ENCODE measurements around the gene CHIA.
"Not testable (repeated sequence)": the region's sequence is repeated elsewhere in the genome, so short reads cannot be mapped to it uniquely, and the experiment has no call there.

The CHIA gene

DNA sequence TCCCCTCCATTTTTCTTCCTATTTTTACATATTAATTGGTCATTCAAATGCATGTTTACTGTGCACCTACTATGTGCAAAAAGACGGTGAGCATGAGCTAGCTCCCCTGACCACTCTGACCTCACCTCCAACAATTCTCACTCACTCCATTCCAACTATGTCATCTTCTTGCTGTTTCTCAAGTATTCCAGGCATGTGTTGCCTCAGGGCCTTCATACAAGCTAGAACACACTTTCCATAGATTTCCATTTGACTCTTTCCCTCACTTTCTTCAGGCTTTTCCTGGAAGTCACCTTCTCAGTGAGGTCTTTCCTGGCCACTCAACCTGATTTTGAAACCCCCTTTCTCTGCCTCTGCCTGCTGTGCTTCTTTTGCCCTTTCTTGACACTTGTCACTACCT, 32.6 kb downstream of the CHIA start:
- DNase-seq (ENCODE audit: extremely low spot score), result no peak
- CTCF ChIA-PET, result no interaction called here

DNA sequence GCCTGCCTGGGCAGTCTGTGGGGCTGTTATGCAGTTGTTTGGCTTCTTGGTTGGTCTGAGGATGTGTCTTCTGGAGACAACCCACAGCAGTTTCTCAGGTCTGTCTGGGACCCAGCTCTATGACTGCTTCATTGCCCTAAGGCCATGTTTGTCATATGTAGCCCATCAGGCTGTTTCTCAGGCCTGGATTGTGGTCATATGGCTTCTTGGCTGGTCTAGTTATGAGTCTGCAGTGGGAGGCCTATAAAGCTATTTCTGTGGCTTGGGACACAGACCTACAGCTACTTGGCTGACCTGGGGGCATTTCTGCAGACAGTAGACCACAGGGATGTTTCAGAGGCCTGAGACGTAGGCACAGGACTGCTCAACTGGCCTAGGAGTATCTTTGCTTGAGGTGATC, 41.5 kb downstream of the CHIA start:
- ChIA-PET CTCF (no interaction called here), POLR2A (no interaction called here)
- TF ChIP-seq FOXA1 (IDR thresholded peaks at IDR 0.05), result no peak
- no peak for TF ChIP-seq TARDBP (IDR thresholded peaks at IDR 0.05)
- no peak for TF ChIP-seq CTBP1 (IDR thresholded peaks at IDR 0.05; ENCODE audit: borderline replicate concordance)
- TF ChIP-seq SUZ12 (IDR thresholded peaks at IDR 0.05), result no peak
- no peak for TF ChIP-seq L3MBTL2 (conservative IDR thresholded peaks at IDR 0.05)
- no peak for TF ChIP-seq ARNT (IDR thresholded peaks at IDR 0.05)
- TF ChIP-seq FOXK2 (IDR thresholded peaks at IDR 0.05), result no peak
- TF ChIP-seq FOXM1 (IDR thresholded peaks at IDR 0.05; ENCODE audit: borderline replicate concordance), result no peak
- no peak for DNase-seq (ENCODE audit: extremely low spot score)

More for the DNA sequence above, 32.6 kb downstream of the CHIA start:
- TF ChIP-seq, protein P1, sequence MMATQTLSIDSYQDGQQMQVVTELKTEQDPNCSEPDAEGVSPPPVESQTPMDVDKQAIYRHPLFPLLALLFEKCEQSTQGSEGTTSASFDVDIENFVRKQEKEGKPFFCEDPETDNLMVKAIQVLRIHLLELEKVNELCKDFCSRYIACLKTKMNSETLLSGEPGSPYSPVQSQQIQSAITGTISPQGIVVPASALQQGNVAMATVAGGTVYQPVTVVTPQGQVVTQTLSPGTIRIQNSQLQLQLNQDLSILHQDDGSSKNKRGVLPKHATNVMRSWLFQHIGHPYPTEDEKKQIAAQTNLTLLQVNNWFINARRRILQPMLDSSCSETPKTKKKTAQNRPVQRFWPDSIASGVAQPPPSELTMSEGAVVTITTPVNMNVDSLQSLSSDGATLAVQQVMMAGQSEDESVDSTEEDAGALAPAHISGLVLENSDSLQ (IDR thresholded peaks at IDR 0.05), result no peak
- TF ChIP-seq FOXM1 (IDR thresholded peaks at IDR 0.05; ENCODE audit: borderline replicate concordance) (no peak), NFRKB (IDR thresholded peaks at IDR 0.05) (no peak), ARNT (IDR thresholded peaks at IDR 0.05) (no peak), HDGF (IDR thresholded peaks at IDR 0.05; ENCODE audit: borderline replicate concordance) (no peak), FOXA1 (IDR thresholded peaks at IDR 0.05) (no peak), ELF4 (IDR thresholded peaks at IDR 0.05) (no peak), CTBP1 (IDR thresholded peaks at IDR 0.05; ENCODE audit: borderline replicate concordance) (no peak), TARDBP (IDR thresholded peaks at IDR 0.05) (no peak), SP1 (IDR thresholded peaks at IDR 0.05) (no peak), BHLHE40 (IDR thresholded peaks at IDR 0.05; ENCODE audit: borderline replicate concordance) (no peak), FOXK2 (IDR thresholded peaks at IDR 0.05) (no peak), SUZ12 (IDR thresholded peaks at IDR 0.05) (no peak), LEF1 (IDR thresholded peaks at IDR 0.05; ENCODE audit: borderline replicate concordance) (no peak)
- POLR2A ChIA-PET, result no interaction called here

DNA sequence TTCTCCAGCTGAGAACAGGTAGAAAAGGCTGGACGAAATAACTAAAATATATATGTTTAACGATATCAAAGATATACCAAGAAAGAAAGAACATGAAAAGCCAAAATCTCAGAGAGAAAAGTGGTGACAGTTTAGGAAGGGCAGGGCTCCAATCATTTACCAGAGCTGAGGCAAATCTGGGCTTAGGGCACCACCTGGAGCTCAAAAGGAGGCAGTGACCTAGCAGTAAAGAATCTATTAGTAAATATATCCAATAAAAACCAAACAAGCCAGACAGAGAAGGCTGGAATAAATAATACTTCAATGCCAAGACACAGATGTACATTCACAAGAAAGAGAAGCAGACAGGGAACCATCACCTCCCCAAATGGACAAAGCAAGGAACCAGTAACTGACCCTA, 43.5 kb downstream of the CHIA start:
- peak; percentile 54 for DNase-seq (ENCODE audit: extremely low spot score)
- ChIA-PET CTCF (interaction anchor here (1.0 kb wide), 1 partner anchor 113 kb away, joined by 4 read pairs; no protein-coding TSS in a partner anchor), POLR2A (no interaction called here)

DNA sequence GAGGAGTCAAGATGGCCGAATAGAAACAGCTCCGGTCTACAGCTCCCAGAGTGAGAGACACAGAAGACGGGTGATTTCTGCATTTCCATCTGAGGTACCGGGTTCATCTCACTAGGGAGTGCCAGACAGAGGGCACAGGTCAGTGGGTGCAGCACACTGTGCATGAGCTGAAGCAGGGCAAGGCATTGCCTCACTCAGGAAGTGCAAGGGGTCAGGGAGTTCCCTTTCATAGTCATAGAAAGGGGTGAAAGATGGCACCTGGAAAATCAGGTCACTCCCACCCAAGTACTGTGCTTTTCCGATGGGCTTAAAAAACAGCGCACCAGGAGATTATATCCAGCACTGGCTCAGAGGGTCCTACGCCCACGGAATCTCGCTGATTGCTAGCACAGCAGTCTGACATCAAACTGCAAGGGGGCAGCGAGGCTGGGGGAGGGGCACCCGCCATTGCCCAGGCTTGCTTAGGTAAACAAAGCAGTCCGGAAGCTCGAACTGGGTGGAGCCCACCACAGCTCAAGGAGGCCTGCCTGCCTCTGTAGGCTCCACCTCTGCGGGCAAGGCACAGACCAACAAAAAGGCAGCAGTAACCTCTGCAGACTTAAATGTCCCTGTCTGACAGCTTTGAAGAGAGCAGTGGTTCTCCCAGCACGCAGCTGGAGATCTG, 44.7 kb downstream of the CHIA start:
- POLR2A ChIA-PET; DNase-seq (ENCODE audit: extremely low spot score); CTCF ChIA-PET: not testable (repeated sequence)

More for the DNA sequence above, 43.5 kb downstream of the CHIA start:
- no peak for TF ChIP-seq CTBP1 (IDR thresholded peaks at IDR 0.05; ENCODE audit: borderline replicate concordance)
- TF ChIP-seq LEF1 (IDR thresholded peaks at IDR 0.05; ENCODE audit: borderline replicate concordance), result no peak
- no peak for TF ChIP-seq ELF4 (IDR thresholded peaks at IDR 0.05)
- no peak for TF ChIP-seq L3MBTL2 (conservative IDR thresholded peaks at IDR 0.05)
- no peak for TF ChIP-seq HDGF (IDR thresholded peaks at IDR 0.05; ENCODE audit: borderline replicate concordance)
- TF ChIP-seq FOXA1 (IDR thresholded peaks at IDR 0.05), result no peak
- no peak for TF ChIP-seq ARNT (IDR thresholded peaks at IDR 0.05)
- TF ChIP-seq NFRKB (IDR thresholded peaks at IDR 0.05), result no peak
- no peak for TF ChIP-seq SP1 (IDR thresholded peaks at IDR 0.05)
- TF ChIP-seq, protein P1 (IDR thresholded peaks at IDR 0.05), result no peak
- TF ChIP-seq SUZ12 (IDR thresholded peaks at IDR 0.05), result no peak
- no peak for TF ChIP-seq BHLHE40 (IDR thresholded peaks at IDR 0.05; ENCODE audit: borderline replicate concordance)
- TF ChIP-seq FOXK2 (IDR thresholded peaks at IDR 0.05), result no peak
- no peak for TF ChIP-seq ZNF384 (IDR thresholded peaks at IDR 0.05)
- TF ChIP-seq FOXM1 (IDR thresholded peaks at IDR 0.05; ENCODE audit: borderline replicate concordance), result no peak
- no peak for TF ChIP-seq TARDBP (IDR thresholded peaks at IDR 0.05)

DNA sequence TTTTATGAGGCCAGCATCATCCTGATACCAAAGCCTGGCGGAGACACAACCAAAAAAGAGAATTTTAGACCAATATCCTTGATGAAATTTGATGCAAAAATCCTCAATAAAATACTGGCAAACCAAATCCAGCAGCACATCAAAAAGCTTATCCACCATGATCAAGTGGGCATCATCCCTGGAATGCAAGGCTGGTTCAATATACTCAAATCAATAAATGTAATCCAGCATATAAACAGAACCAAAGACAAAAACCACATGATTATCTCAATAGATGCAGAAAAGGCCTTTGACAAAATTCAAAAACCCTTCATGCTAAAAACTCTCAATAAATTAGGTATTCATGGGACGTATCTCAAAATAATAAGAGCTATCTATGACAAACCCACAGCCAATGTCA, 48.2 kb downstream of the CHIA start:
- CTCF ChIA-PET; DNase-seq (ENCODE audit: extremely low spot score); POLR2A ChIA-PET: not testable (repeated sequence)

DNA sequence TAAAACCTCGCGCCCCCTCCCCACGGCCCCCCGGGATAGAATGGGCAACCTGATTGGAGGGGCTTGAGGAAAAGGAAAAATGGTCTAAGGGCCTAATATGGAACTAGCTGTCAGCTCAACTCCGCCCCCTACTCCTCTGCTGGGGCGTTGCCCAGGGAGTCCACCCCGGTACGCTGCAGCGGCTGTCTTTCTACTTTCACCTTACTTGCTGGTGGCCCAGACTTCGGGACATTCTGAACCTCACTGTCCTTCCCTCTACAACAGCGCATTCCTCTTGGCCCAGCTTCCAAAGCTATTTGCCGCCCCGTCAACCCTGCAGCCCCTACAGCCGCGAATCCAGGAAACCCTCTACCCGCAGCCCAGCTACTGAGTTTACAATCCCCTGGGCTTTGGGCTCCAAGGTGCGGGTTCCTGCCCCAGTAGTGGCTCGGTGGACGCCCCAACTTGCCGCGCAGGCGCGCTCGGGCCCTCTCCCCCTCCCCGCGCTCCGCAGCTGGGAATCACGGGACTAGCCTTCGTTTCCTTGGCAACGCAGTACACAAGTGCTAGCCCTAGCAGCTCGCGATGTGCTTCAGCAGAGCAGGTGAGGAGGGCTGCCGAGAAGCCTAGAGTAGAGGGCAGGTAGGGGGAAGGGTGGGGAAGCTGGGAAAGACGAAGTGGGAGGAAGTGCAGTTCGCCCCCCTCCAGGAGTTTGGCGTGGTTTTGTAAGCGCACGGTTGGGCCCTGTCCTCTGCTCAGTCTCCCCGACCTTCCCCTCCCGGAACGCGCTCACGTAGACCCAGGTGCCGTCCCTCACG, 55.6 kb downstream of the CHIA start:
- ChIA-PET CTCF (interaction anchor here (1.5 kb wide), 1 partner anchor 54 kb away, joined by 6 read pairs; no protein-coding TSS in a partner anchor), POLR2A (interaction anchor here (0.9 kb wide), 1 partner anchor 53 kb away, joined by 3 read pairs; no protein-coding TSS in a partner anchor)
- peak; percentile 93 for DNase-seq (ENCODE audit: extremely low spot score)
- TF ChIP-seq ZNF384 (IDR thresholded peaks at IDR 0.05) (no peak), TARDBP (IDR thresholded peaks at IDR 0.05) (no peak), NFRKB (IDR thresholded peaks at IDR 0.05) (no peak), LEF1 (IDR thresholded peaks at IDR 0.05; ENCODE audit: borderline replicate concordance) (no peak), HDGF (IDR thresholded peaks at IDR 0.05; ENCODE audit: borderline replicate concordance) (no peak)
- TF ChIP-seq, protein P1 (IDR thresholded peaks at IDR 0.05), result peak; percentile 81

Data from HEK293T (cell line).